SU-DHL-6 (cell line): ENCODE results near the gene NAGPA.

ENCODE experiments used
- CTCF ChIP-seq: fragments of 200-600 bp; sonication (generic); IDR thresholded peaks from one replicate; pipeline ENCODE4 v1.5.1; 2017; ENCODE audit warnings: antibody characterized with exemption, mild to moderate bottlenecking, low read length, moderate library complexity; ENCODE audit not compliant: insufficient read depth, poor library complexity, severe bottlenecking
- EZH2phosphoT487 ChIP-seq: fragments of 200-600 bp; sonication (generic), shearing (Covaris generic); conservative IDR thresholded peaks from 2 replicates; pipeline ENCODE4 v1.6.1; 2018; ENCODE audit warnings: mild to moderate bottlenecking, antibody characterized with exemption, low read length, moderate library complexity, mixed read lengths

GRCh38 chr16:5042574-5043171 lies 8.9 kb upstream of the NAGPA start:
- TF ChIP-seq CTCF (no peak), EZH2phosphoT487 (no peak)
